Esophagus muscularis mucosa (tissue), 4 donors: Measurements from ENCODE around the gene DCLK2. TPM values are rescaled to one million over a fixed set of nuclear protein-coding genes. Genes with fewer than 3 reads are reported as not detected.

Experiments used
- DNase-seq: peaks from one replicate; pipeline ENCODE4 v3.0.0-alpha.2; 2017; ENCODE audit errors: extremely low spot score
- H3K27ac ChIP-seq, 4 donors: fragments of 200-600 bp; sonication (generic); replicated peaks in 1 of 4; 1 replicate in 3 of 4; 2 replicates in 1 of 4; pipeline ENCODE4 v1.5.1; 2016 to 2019; ENCODE audit warnings: mild to moderate bottlenecking in 1 of 4
- H3K27me3 ChIP-seq, 4 donors: fragments of 200-600 bp; sonication (generic); one replicate each; pipeline versions ENCODE4 v1.5.1 to v1.6.0; 2016 to 2019
- H3K36me3 ChIP-seq, 4 donors: fragments of 200-600 bp; sonication (generic); one replicate each; pipeline ENCODE4 v1.5.1; 2016 to 2019
- H3K4me1 ChIP-seq, 4 donors: fragments of 200-600 bp; sonication (generic); one replicate each; pipeline ENCODE4 v1.5.1; 2016 to 2019
- H3K4me3 ChIP-seq, 4 donors: fragments of 200-600 bp; sonication (generic); 1 replicate in 2 of 4; 2 replicates in 2 of 4; pipeline ENCODE4 v1.5.1; 2016 to 2019; ENCODE audit warnings: mild to moderate bottlenecking in 4 of 4, moderate library complexity in 1 of 4
- H3K9me3 ChIP-seq, 4 donors: fragments of 200-600 bp; sonication (generic); 1 replicate in 3 of 4; 2 replicates in 1 of 4; pipeline ENCODE4 v1.5.1; 2016 to 2019
- EP300 ChIP-seq: sonication (generic); formaldehyde crosslinking; IDR thresholded peaks from one replicate; pipeline ENCODE4 v1.6.1; 2017; ENCODE audit warnings: antibody characterized with exemption
- POLR2A ChIP-seq: fragments of 450-650 bp; IDR thresholded peaks from one replicate; pipeline ENCODE4 v1.6.1; 2017; ENCODE audit warnings: antibody characterized with exemption, moderate library complexity, mild to moderate bottlenecking, low read depth
- POLR2AphosphoS5 ChIP-seq, 2 donors: sonication (generic); formaldehyde crosslinking; IDR thresholded peaks; one replicate each; pipeline ENCODE4 v1.6.1; 2017; ENCODE audit warnings: antibody characterized with exemption in 2 of 2
- WGBS: methylation state at CpG from one replicate; pipeline ENCODE4 v1.1.5; 2018; 5-methylcytosine and 5-hydroxymethylcytosine counted together
- intact Hi-C: fragments of 100-400 bp; cut with DNase I; formaldehyde crosslinking; loops from one replicate; pipeline ENCODE4 v1.15.1; 2023
- small RNA-seq, 3 donors: library from RNA; depleted of rRNA; stranded (forward); fragments of <200 nt; gene quantifications; one replicate each; pipeline ENCODE3, GENCODE V24; 2016
- total RNA-seq, 4 donors: library from RNA; depleted of rRNA; stranded (reverse); fragments of >200 nt; gene quantifications; one replicate each; pipeline versions ENCODE4 v1.1.0 to v1.2.1, GENCODE V29; 2016
- TF ChIP-seq, protein P1 (sequence below), 3 experiments: fragments of 200-600 bp in 2 of 3; fragments of 450-650 bp in 1 of 3; sonication (generic) in 2 of 3; IDR thresholded peaks; one replicate each; pipeline ENCODE4 v1.5.1; 2017 to 2019; ENCODE audit warnings: antibody characterized with exemption in 3 of 3, mild to moderate bottlenecking in 2 of 3, moderate library complexity in 1 of 3

Gene DCLK2
- total RNA-seq, 4 donors from 2014 or later: 15.4 to 29.3 (median 19.3) TPM

DNA sequence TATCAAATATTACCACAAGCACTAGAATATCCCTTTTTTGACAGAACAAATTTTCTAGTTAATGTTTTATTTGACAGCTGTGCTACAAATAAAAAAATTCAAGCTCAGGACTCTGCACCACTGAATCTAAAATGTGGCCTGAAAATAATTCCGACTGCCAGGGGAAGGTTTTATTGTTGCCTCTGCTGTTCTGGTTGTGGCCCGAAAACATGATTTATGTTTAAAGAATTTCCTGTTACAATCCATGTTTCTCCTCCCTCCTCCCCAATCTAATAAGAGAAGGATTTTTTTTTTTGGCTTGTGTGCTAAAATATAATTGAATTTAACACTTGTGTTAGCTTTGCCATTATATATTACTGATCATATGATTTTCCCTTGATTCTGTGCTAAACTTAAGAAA lies 227.8 kb downstream of the DCLK2 start:
- Histone ChIP-seq H3K27ac (no peak overlapping the region), H3K36me3 (no peaks in the 10 kb centered on the region), H3K27me3 (no peaks in the 10 kb centered on the region), H3K9me3 (no peaks in the 10 kb centered on the region), H3K4me3 (no peak overlapping the region), H3K4me1 (peaks cover 0 to 7% (median 0%) of the 10 kb centered on the region in 4 donors)
- DNase-seq: no peak
- TF ChIP-seq EP300 (no peak), POLR2AphosphoS5 (IDR thresholded peaks at IDR 0.05) (no peak), POLR2A (no peak)
- TF ChIP-seq, protein P1, sequence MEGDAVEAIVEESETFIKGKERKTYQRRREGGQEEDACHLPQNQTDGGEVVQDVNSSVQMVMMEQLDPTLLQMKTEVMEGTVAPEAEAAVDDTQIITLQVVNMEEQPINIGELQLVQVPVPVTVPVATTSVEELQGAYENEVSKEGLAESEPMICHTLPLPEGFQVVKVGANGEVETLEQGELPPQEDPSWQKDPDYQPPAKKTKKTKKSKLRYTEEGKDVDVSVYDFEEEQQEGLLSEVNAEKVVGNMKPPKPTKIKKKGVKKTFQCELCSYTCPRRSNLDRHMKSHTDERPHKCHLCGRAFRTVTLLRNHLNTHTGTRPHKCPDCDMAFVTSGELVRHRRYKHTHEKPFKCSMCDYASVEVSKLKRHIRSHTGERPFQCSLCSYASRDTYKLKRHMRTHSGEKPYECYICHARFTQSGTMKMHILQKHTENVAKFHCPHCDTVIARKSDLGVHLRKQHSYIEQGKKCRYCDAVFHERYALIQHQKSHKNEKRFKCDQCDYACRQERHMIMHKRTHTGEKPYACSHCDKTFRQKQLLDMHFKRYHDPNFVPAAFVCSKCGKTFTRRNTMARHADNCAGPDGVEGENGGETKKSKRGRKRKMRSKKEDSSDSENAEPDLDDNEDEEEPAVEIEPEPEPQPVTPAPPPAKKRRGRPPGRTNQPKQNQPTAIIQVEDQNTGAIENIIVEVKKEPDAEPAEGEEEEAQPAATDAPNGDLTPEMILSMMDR (IDR thresholded peaks at IDR 0.05): no peak
- 27% methylated on average over 2 of the region's 2 CpGs for WGBS
- intact Hi-C loops: no loop called here

GRCh38 chr4:150306719-150307118 lies 228.5 kb downstream of the DCLK2 start:
- intact Hi-C loops: no loop called here
- H3K4me3 ChIP-seq: no peak overlapping the region
- H3K27me3 ChIP-seq: no peaks in the 10 kb centered on the region
- no peaks in the 10 kb centered on the region for H3K9me3 ChIP-seq
- WGBS: 96% methylated on average over 1 of the region's 1 CpG
- TF ChIP-seq EP300: no peak
- TF ChIP-seq POLR2A: no peak
- TF ChIP-seq, protein P1 (IDR thresholded peaks at IDR 0.05): no peak
- no peak for TF ChIP-seq POLR2AphosphoS5 (IDR thresholded peaks at IDR 0.05)
- no peak overlapping the region for H3K27ac ChIP-seq
- DNase-seq: no peak
- H3K4me1 ChIP-seq: peaks cover 0 to 7% (median 0%) of the 10 kb centered on the region in 4 donors
- no peaks in the 10 kb centered on the region for H3K36me3 ChIP-seq

Small RNA genes lying within 50 kb of the gene (small RNA-seq; reads per million reads assigned to genes)
- gene RNU7-194P: 0 reads per million in 3 donors
